Measurements from ENCODE around the gene HORMAD1. TPM values are rescaled to one million over a fixed set of nuclear protein-coding genes. Genes with fewer than 3 reads are reported as not detected.

HORMAD1 gene, protein sequence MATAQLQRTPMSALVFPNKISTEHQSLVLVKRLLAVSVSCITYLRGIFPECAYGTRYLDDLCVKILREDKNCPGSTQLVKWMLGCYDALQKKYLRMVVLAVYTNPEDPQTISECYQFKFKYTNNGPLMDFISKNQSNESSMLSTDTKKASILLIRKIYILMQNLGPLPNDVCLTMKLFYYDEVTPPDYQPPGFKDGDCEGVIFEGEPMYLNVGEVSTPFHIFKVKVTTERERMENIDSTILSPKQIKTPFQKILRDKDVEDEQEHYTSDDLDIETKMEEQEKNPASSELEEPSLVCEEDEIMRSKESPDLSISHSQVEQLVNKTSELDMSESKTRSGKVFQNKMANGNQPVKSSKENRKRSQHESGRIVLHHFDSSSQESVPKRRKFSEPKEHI
- 0.59 TPM in 1 of 2 replicates, not detected in the other for total RNA-seq

DNA sequence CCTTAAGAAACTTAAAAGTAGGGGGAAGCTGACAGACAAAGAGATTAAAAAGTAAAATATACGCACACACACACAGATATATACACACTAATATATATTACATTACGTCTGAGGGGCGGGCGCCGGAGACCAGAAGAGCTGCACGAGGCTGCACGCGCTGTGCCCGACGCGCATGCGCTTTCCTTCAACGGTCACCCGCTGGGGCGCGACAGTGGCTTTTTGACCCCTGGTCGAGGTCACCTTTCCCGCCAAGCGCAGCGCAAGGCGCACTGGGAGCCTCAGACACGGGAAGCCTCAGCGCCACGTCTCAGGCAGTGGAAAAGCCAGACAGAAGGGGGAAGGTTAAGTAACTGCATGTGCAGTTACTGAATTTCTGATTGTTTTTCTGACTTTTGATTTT is at the start of gene HORMAD1:
TSS of gene HORMAD1 (minus strand) at position 193 of the 400 bp plus-strand sequence. CDS start 1,390 bp downstream, outside the sequence.

DNA sequence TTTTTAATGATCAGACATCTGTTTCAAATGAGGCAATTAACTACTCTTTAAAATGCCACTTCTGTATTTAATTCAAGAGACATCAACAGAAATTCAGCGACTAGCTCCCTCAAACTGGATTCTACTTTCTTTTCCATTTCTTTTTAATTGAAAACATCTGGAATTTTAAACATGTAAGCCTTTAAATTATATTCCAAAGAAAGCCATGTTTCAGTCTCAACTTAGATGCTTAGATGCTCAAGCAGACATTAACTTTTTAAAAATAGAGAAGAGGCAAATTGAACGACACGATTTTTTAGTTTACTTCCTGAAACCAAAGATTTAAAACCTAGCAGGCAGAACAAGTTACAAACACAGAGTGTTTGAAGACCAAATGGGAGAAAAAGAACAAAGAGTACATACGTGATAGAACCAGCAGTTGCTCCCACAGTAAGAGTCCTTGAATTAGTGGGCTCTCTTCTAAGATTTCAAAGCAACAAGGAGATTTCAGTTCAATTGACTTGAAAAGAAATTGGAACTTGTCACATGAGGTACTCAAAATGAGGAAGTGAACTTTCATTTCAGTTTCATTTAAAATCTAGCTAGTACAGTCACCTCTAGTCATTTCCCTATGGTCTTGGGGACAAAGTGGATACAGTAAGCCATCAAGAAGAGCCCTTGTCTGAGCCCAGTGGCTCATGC is 44.7 kb upstream of the HORMAD1 start, which contains the start of gene CTSS:
TSS of gene CTSS (minus strand) at position 483 of the 681 bp plus-strand sequence. CDS start 1,015 bp downstream, outside the sequence.

DNA sequence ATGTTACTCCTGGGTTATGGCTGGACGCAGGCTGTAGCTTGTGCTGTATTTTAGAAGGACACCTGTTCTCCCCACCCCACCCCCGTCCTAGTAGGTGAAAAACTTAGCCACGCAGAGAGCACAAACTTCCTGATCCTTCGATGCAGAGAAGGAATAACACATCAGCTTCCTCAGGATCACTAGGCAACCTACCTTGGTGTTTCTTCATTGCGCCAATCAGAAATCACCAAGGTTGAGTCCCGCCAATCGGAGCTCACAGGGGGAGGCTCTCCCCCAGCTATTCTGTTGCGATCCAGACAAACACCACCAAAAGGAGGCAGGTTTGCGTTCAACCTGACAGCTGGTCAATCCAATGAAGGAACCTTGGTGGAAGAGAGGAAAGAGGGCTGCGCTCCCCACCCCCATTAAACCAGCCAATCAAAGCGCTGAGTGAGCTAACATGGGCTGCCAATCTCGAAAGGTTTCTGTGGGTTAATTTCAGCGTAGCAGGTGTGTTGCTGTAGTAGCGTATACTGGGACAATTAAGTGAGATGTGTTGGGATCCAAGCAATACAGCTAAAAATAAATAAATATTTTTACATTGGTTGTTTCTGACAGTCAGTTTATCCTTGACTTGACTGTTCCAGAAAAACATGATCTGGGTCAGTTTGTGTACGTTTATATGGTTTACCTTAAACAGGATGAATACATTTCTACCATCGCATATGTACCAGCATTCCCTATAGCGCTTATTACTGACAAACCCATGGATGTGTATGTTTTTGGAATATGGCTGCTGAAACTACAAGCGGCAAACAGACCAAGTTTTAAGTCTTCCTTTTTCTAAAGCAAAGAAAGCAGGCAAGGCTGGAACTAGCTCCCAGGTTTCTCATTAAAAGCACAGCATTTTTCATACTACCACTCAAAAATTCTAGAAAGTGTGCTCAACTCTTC is 23.4 kb downstream of the HORMAD1 start, which contains the start of gene GOLPH3L:
TSS of gene GOLPH3L (minus strand) at position 160 of the 933 bp plus-strand sequence. CDS start 2,316 bp downstream, outside the sequence.

Other genes starting within 250 kb of the HORMAD1 start
- gene TARS2, start 233.5 kb downstream of the HORMAD1 start, total RNA-seq: 11.6 and 16.7 TPM in 2 replicates
- gene ECM1, start 212.8 kb downstream of the HORMAD1 start, total RNA-seq: 5.3 and 15.8 TPM in 2 replicates
- not detected in 2 replicates for gene FALEC, start 205.1 kb downstream of the HORMAD1 start, total RNA-seq
- 2.7 and 3.3 TPM in 2 replicates for gene ADAMTSL4, start 171.5 kb downstream of the HORMAD1 start, total RNA-seq
- gene MCL1, start 141.3 kb downstream of the HORMAD1 start, total RNA-seq: 157 and 183 TPM in 2 replicates
- 56.4 and 83.6 TPM in 2 replicates for gene ENSA, start 91.3 kb downstream of the HORMAD1 start, total RNA-seq
- gene GOLPH3L, start 23.7 kb downstream of the HORMAD1 start, total RNA-seq: 10.4 and 13.2 TPM in 2 replicates
- 2.2 and 4.2 TPM in 2 replicates for gene CTSS, start 44.9 kb upstream of the HORMAD1 start, total RNA-seq
- gene CTSK, start 87.4 kb upstream of the HORMAD1 start, total RNA-seq: 3.9 and 5.0 TPM in 2 replicates
- 38.9 and 48.9 TPM in 2 replicates for gene ARNT, start 155.7 kb upstream of the HORMAD1 start, total RNA-seq
- gene CTXND2, start 166.2 kb upstream of the HORMAD1 start, total RNA-seq: not detected in 2 replicates
- 27.9 and 31.2 TPM in 2 replicates for gene SETDB1, start 205.5 kb upstream of the HORMAD1 start, total RNA-seq

Data from smooth muscle cell of the umbilical artery (primary cell).